A549 (cell line): ENCODE measurements around the gene MEP1B. TPM values are rescaled to one million over a fixed set of nuclear protein-coding genes. Genes with fewer than 3 reads are reported as not detected.

Experiments
- ATAC-seq, 2 experiments: fragments of 200-7000 bp in 1 of 2; fragments of >200 bp in 1 of 2; cut with Nextera tagmentation in 1 of 2; cut with Tn5 transposase in 1 of 2; 3 replicates each; pipeline versions ENCODE4 v1.8.0 to v1.9.1; 2018 to 2020; ENCODE audit warnings: mild to moderate bottlenecking in 1 of 2, moderate library complexity in 1 of 2
- CTCF ChIA-PET: fragments of 300-600 bp; sonication (Branson Sonifier 250); formaldehyde crosslinking; extraction: SDS; loops from one replicate; lab custom pipeline; 2021; ENCODE audit warnings: antibody characterized with exemption, inconsistent platforms; lab: Yijun Ruan, JAX
- POLR2A ChIA-PET: fragments of 350-600 bp; formaldehyde crosslinking; extraction: SDS; loops from one replicate; lab custom pipeline; 2021; ENCODE audit warnings: antibody characterized with exemption, inconsistent platforms; lab: Yijun Ruan, JAX
- DNase-seq, 2 experiments: peaks; one replicate each; pipeline versions ENCODE4 v3.0.0 to v3.0.0-alpha.2; 2011 to 2016; ENCODE audit warnings: low read depth in 1 of 2, low spot score in 1 of 2
- FAIRE-seq: peaks from 2 replicates; lab custom pipeline; 2011; peaks lifted over from hg19 to GRCh38; lab: Jason Lieb, UNC
- H3K27ac ChIP-seq, 2 experiments: fragments of >200 bp; sonication (Bioruptor Twin); formaldehyde crosslinking; 3 replicates each; pipeline ENCODE4 v1.5.1; 2016 to 2017
- H3K4me1 ChIP-seq: fragments of >200 bp; sonication (Bioruptor Twin); formaldehyde crosslinking; 3 replicates; pipeline ENCODE4 v1.6.1; 2016
- H3K4me2 ChIP-seq: fragments of >200 bp; sonication (Bioruptor Twin); formaldehyde crosslinking; 3 replicates; pipeline ENCODE4 v1.6.1; 2016
- H3K4me3 ChIP-seq: fragments of >200 bp; sonication (Bioruptor Twin); formaldehyde crosslinking; 3 replicates; pipeline ENCODE4 v1.5.1; 2016
- H3K9me3 ChIP-seq: fragments of >200 bp; sonication (Bioruptor Twin); formaldehyde crosslinking; 3 replicates; pipeline ENCODE4 v1.6.1; 2016
- BHLHE40 ChIP-seq: IDR thresholded peaks from 2 replicates; pipeline ENCODE4 v1.6.1; 2012; ENCODE audit warnings: low read depth, low read length, inconsistent platforms
- CEBPB ChIP-seq, 2 experiments: fragments of >200 bp in 1 of 2; sonication (Bioruptor Twin) in 1 of 2; formaldehyde crosslinking in 1 of 2; IDR thresholded peaks; 2 replicates each; pipeline ENCODE4 v1.6.1; 2012 to 2016
- CHD2 ChIP-seq: fragments of 150-350 bp; IDR thresholded peaks from 2 replicates; pipeline ENCODE4 v1.6.1; 2014; ENCODE audit warnings: low read length; ENCODE audit not compliant: partially characterized antibody
- EHMT2 ChIP-seq: fragments of 200-600 bp; sonication (generic); IDR thresholded peaks from 2 replicates; pipeline ENCODE4 v1.6.1; 2016; ENCODE audit warnings: antibody characterized with exemption, low read depth, mild to moderate bottlenecking, moderate library complexity
- FOSB ChIP-seq: fragments of 250-450 bp; sonication (Bioruptor Pico); IDR thresholded peaks from 2 replicates; pipeline ENCODE4 v1.5.0; 2020; ENCODE audit warnings: mild to moderate bottlenecking, moderate library complexity
- HOXA7 ChIP-seq: fragments of 250-450 bp; sonication (Bioruptor Pico); IDR thresholded peaks from 2 replicates; pipeline ENCODE4 v1.5.0; 2020; ENCODE audit warnings: mild to moderate bottlenecking, moderate library complexity
- HOXB13 ChIP-seq: fragments of 250-450 bp; sonication (Bioruptor Pico); IDR thresholded peaks from 2 replicates; pipeline ENCODE4 v1.5.0; 2020; ENCODE audit warnings: low read depth, mild to moderate bottlenecking, moderate library complexity
- JUN ChIP-seq, 2 experiments: fragments of >200 bp; sonication (Bioruptor Twin); formaldehyde crosslinking; IDR thresholded peaks; 2 replicates in 1 of 2; 3 replicates in 1 of 2; pipeline ENCODE4 v1.6.1; 2016 to 2017
- KDM5A ChIP-seq: fragments of 200-600 bp; sonication (generic); IDR thresholded peaks from 2 replicates; pipeline ENCODE4 v1.6.1; 2016; ENCODE audit warnings: antibody characterized with exemption, mild to moderate bottlenecking
- MYC ChIP-seq: IDR thresholded peaks from 2 replicates; pipeline ENCODE4 v1.6.1; 2012; ENCODE audit warnings: mild to moderate bottlenecking, inconsistent platforms, low read length, improper control_type of control experiment, borderline replicate concordance
- NFE2L2 ChIP-seq: fragments of 150-350 bp; conservative IDR thresholded peaks from 2 replicates; pipeline ENCODE4 v1.6.1; 2014; ENCODE audit warnings: low read length
- SREBF2 ChIP-seq: fragments of 450-650 bp; IDR thresholded peaks from 2 replicates; pipeline ENCODE4 v1.6.1; 2014; ENCODE audit warnings: mild to moderate bottlenecking, moderate library complexity
- TFCP2L1 ChIP-seq: fragments of 250-450 bp; sonication (Bioruptor Pico); IDR thresholded peaks from 2 replicates; pipeline ENCODE4 v1.5.0; 2021; ENCODE audit warnings: mild to moderate bottlenecking
- ZFP36 ChIP-seq: fragments of 450-650 bp; IDR thresholded peaks from 2 replicates; pipeline ENCODE4 v1.6.1; 2014; ENCODE audit warnings: borderline replicate concordance; ENCODE audit not compliant: partially characterized antibody
- ZNF302 ChIP-seq: fragments of 250-450 bp; sonication (Bioruptor Pico); IDR thresholded peaks from 2 replicates; pipeline ENCODE4 v1.9.0; 2021; ENCODE audit warnings: inconsistent platforms, mild to moderate bottlenecking, moderate library complexity
- ZSCAN20 ChIP-seq: fragments of 250-450 bp; sonication (Bioruptor Pico); IDR thresholded peaks from 2 replicates; pipeline ENCODE4 v1.8.0; 2022; ENCODE audit warnings: mild to moderate bottlenecking, moderate library complexity
- WGBS: methylation state at CpG from one replicate; pipeline ENCODE4 v1.1.6; 2017; ENCODE audit errors: missing lambda C conversion rate; 5-methylcytosine and 5-hydroxymethylcytosine counted together
- polyA plus RNA-seq, 4 experiments: library from polyadenylated mRNA; depleted of rRNA in 3 of 4; stranded (reverse); fragments of >200 nt; fragmentation: RNase III in 1 of 4; extraction: RNeasy Plus Mini Kit Qiagen cat#74134 plus additional on column Dnase treatment in 1 of 4; gene quantifications; 2 replicates in 3 of 4; 3 replicates in 1 of 4; pipeline ENCODE4 v1.2.3, GENCODE V29; 2011 to 2017
- TF ChIP-seq, protein P1 (sequence below): fragments of 250-450 bp; sonication (Bioruptor Pico); IDR thresholded peaks from 2 replicates; pipeline ENCODE4 v1.5.0; 2021; ENCODE audit warnings: mild to moderate bottlenecking, moderate library complexity, borderline replicate concordance
- TF ChIP-seq, protein P2 (sequence below): fragments of >200 bp; sonication (Bioruptor Twin); formaldehyde crosslinking; IDR thresholded peaks from 2 replicates; pipeline ENCODE4 v1.6.1; 2016
- TF ChIP-seq, protein P3 (sequence below): fragments of 200-600 bp; sonication (generic); IDR thresholded peaks from 2 replicates; pipeline ENCODE4 v1.6.1; 2016; ENCODE audit warnings: antibody characterized with exemption, mild to moderate bottlenecking, moderate library complexity

Gene MEP1B
- polyA plus RNA-seq, 2 of the 4 experiments (the other 2 are of a cell fraction), result 0.04 TPM; not detected in 1

GRCh38 chr18:32244881-32245280 lies 55.0 kb downstream of the MEP1B start:
- DNase-seq (no peak), FAIRE-seq (no peak), ATAC-seq (no peak)
- TF ChIP-seq KDM5A, result no peak
- TF ChIP-seq JUN (IDR thresholded peaks at IDR 0.05), result no peak
- TF ChIP-seq BHLHE40, result no peak
- TF ChIP-seq, protein P1, sequence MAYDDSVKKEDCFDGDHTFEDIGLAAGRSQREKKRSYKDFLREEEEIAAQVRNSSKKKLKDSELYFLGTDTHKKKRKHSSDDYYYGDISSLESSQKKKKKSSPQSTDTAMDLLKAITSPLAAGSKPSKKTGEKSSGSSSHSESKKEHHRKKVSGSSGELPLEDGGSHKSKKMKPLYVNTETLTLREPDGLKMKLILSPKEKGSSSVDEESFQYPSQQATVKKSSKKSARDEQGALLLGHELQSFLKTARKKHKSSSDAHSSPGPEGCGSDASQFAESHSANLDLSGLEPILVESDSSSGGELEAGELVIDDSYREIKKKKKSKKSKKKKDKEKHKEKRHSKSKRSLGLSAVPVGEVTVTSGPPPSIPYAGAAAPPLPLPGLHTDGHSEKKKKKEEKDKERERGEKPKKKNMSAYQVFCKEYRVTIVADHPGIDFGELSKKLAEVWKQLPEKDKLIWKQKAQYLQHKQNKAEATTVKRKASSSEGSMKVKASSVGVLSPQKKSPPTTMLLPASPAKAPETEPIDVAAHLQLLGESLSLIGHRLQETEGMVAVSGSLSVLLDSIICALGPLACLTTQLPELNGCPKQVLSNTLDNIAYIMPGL (CRISPR knock-in tag), result no peak
- no peak for TF ChIP-seq SREBF2
- no peak for TF ChIP-seq FOSB (CRISPR knock-in tag)
- no peak for TF ChIP-seq NFE2L2
- TF ChIP-seq MYC, result no peak
- no peak for TF ChIP-seq CEBPB (IDR thresholded peaks at IDR 0.05)
- TF ChIP-seq, protein P2, sequence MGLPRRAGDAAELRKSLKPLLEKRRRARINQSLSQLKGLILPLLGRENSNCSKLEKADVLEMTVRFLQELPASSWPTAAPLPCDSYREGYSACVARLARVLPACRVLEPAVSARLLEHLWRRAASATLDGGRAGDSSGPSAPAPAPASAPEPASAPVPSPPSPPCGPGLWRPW, result no peak
- TF ChIP-seq HOXA7 (CRISPR knock-in tag), result no peak
- TF ChIP-seq CHD2, result no peak
- Histone ChIP-seq H3K27ac (no peak overlapping the region), H3K4me2 (no peak overlapping the region), H3K9me3 (no peaks in the 10 kb centered on the region), H3K4me1 (no peaks in the 10 kb centered on the region), H3K4me3 (no peak overlapping the region)
- CTCF ChIA-PET, result no interaction called here
- WGBS, result 41% methylated on average over 5 of the region's 5 CpGs
- POLR2A ChIA-PET, result no interaction called here

GRCh38 chr18:32249147-32249929 lies 59.5 kb downstream of the MEP1B start:
- ATAC-seq (no peak), DNase-seq (no peak)
- Histone ChIP-seq H3K27ac (no peak overlapping the region), H3K4me2 (no peak overlapping the region), H3K4me1 (no peaks in the 10 kb centered on the region)
- ChIA-PET CTCF (interaction anchor here (0.6 kb wide), 1 partner anchor 8 kb away, joined by 3 read pairs; no protein-coding TSS in a partner anchor), POLR2A (no interaction called here)
- TF ChIP-seq ZFP36, result no peak
- TF ChIP-seq HOXB13 (CRISPR knock-in tag), result no peak
- no peak for TF ChIP-seq EHMT2
- no peak for TF ChIP-seq ZSCAN20
- TF ChIP-seq FOSB (CRISPR knock-in tag), result no peak
- no peak for TF ChIP-seq TFCP2L1 (CRISPR knock-in tag)
- TF ChIP-seq, protein P3, sequence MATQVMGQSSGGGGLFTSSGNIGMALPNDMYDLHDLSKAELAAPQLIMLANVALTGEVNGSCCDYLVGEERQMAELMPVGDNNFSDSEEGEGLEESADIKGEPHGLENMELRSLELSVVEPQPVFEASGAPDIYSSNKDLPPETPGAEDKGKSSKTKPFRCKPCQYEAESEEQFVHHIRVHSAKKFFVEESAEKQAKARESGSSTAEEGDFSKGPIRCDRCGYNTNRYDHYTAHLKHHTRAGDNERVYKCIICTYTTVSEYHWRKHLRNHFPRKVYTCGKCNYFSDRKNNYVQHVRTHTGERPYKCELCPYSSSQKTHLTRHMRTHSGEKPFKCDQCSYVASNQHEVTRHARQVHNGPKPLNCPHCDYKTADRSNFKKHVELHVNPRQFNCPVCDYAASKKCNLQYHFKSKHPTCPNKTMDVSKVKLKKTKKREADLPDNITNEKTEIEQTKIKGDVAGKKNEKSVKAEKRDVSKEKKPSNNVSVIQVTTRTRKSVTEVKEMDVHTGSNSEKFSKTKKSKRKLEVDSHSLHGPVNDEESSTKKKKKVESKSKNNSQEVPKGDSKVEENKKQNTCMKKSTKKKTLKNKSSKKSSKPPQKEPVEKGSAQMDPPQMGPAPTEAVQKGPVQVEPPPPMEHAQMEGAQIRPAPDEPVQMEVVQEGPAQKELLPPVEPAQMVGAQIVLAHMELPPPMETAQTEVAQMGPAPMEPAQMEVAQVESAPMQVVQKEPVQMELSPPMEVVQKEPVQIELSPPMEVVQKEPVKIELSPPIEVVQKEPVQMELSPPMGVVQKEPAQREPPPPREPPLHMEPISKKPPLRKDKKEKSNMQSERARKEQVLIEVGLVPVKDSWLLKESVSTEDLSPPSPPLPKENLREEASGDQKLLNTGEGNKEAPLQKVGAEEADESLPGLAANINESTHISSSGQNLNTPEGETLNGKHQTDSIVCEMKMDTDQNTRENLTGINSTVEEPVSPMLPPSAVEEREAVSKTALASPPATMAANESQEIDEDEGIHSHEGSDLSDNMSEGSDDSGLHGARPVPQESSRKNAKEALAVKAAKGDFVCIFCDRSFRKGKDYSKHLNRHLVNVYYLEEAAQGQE, result no peak
- no peak for TF ChIP-seq ZNF302 (CRISPR knock-in tag)
- TF ChIP-seq, all 56 proteins: peak for 0
- H3K9me3 ChIP-seq, result no peaks in the 10 kb centered on the region
- no peak for FAIRE-seq
- WGBS, result 42% methylated on average over 8 of the region's 8 CpGs
- H3K4me3 ChIP-seq, result no peak overlapping the region
